Ureter (tissue), 1 donor: ENCODE results near the gene FKBP3. TPM values are rescaled to one million over a fixed set of nuclear protein-coding genes. Genes with fewer than 3 reads are reported as not detected.
A peak's percentile ranks its signal among the peaks of the same experiment; 100 is the strongest.
"Not testable (repeated sequence)": the region's sequence is repeated elsewhere in the genome, so short reads cannot be mapped to it uniquely, and the experiment has no call there.

ENCODE experiments used
- DNase-seq: peaks from one replicate; pipeline ENCODE4 v3.0.0-alpha.2; 2020; ENCODE audit warnings: low spot score
- total RNA-seq: library from RNA; stranded (reverse); gene quantifications from one replicate; pipeline ENCODE4 v1.2.4, GENCODE V29; 2023
- donor health status: DM: yes; HTN: yes; CAD: no.

The FKBP3 gene
- 46.7 TPM for total RNA-seq

DNA sequence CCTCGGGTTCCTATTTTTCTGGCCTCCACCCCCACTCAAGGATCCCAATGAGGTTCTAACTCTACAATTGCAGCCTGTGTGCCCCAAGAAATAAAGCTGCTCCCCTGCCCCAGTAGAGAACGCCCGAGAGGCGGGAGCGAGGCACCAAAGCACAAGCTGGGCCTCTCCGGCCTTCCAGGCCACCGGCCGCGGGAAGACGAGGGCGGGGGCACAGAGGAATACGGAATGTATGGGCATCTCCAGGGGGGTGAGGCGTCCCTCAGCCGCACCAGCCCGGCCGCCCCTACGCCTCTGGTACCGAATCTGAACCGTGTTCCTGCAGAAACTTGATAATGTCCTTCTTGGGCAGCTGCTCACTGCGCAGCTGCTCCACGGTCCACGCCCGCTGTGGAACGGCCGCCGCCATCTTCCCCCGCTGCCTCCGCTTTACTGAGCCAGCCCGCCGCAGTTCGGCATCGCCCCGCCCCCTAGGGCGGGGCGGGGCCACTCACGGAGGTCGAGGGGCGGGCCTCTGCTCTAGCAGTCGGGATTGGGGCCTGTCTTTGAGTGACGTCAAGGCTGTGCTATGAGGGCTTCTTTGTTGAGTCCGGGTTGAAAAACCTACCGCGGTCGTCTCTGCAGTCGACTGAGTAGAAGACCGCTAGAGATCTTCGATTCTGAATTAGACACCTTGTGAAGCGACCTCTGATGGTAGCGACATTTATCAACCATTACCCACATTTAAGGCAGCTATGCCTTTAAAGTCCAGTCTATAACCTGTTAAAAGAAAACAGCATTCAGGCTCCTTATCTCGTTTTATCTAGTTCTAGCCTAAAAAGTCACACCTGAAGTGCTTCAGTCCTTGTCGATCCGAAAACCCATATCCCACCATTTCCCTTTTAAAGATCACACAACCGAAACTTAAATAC, at the start of gene FKBP3:
Gene FKBP3, minus strand, starts transcription at position 431 of the 908 bp plus-strand sequence. Its CDS starts 25 bp downstream, at position 406.
- DNase-seq = peak; percentile 97

DNA sequence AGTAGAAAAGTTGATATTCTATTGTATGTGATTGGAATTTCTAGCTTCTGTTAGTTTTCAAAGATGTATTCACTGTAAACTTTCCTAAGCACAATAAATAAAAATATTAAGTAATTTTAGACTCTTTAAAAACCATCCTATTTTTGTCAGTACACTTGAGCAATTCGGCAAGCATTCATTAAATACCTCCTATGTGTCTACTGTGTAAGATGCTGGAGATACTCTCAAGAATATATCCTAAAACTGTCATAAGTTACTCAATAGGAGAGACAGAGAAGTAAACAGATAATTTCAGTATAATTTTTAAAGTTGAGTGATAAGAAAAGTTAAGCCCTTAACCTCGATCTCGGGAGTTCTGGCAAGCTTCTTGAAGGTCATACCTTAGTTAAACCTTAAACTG, 47.5 kb upstream of the FKBP3 start:
- no peak for DNase-seq

GRCh38 chr14:45181329-45181728, 47.0 kb upstream of the FKBP3 start:
- no peak for DNase-seq

GRCh38 chr14:45177076-45177475, 42.8 kb upstream of the FKBP3 start:
- no peak for DNase-seq

- DNase-seq = no peak
Measured at GRCh38 chr14:45169906-45170305, 35.6 kb upstream of the FKBP3 start.

DNA sequence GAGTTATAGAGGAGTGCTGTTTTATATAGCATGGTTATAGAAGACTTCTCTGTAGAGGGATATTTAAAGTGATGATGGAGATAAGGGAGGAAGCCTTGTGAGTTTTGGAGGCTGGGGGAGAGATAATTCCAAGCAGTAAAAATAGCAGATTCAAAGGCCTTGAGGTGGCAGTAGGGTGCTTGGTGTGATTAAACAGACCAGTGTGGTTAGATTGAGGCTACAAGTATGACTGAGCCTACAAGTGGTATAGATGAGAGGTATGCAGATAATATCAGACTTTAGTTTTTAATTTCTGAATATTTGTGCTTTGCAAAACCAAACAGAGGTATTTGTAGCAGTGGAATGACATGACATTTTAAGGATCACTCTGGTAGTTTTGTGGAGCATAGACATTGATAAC, 21.8 kb upstream of the FKBP3 start:
- DNase-seq = no peak

DNA sequence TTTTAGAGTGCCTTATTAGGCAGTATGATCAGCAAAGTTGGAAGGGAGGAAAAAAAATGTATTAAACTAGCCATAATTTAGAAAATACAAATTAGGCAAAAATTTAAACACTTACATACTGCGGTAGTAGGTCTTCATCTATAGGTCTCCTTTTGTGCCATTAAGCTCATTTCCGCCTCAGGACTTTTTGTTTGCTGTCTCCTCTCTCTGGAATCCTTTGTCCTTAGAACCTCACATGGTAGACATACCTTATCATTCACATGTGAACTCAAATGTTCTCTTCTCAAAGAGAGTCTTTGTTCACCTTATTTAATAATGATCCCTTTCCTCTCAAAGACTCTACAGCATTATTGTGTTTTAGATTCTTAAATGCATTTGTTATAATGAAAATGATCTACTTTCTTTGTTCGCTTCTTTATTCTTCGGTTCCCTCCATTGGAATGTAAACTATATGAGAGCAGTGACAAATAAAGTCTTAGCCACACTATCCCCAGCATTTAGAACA, 16.2 kb upstream of the FKBP3 start:
- DNase-seq = no peak

DNA sequence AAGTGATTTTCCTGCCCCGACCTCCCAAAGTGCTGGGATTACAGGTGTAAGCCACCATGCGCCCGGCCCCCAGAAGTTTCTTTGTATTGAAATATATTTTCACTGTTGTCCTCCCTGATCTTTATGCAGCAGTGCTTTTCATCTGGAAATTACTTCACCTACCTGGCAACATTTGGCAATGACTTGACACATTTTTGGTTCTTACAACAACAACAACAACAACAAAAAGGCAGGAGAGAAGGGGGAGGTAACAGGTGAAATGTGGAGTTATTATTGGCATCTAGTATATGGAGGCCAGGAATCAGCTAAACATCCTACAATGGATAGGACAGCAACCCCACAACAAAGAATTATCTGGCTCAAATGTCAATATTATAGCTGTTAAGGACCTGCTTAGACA, 15.3 kb upstream of the FKBP3 start:
- no peak for DNase-seq

DNA sequence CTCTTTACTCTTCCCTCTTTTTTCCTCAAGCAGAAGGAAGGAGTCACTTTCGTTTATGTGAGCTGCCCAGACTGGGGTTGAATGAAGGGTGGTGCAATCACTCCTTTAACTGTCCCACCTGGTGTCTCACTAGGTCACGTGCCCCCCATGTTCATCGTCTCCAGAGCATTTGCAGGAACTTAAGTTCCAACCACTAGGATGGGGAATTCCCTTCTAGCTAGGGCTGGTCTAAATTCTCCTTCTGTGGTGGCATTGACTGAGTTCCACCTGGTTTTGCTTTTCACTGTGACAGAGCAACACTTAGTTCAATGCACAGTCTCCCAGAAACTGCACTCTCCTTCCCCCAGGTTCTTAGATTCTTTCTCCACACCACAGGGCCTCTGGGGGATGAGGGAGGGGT, 10.9 kb upstream of the FKBP3 start:
- DNase-seq = no peak

- DNase-seq = no peak
Measured at GRCh38 chr14:45144658-45145057, 10.4 kb upstream of the FKBP3 start.

GRCh38 chr14:45142083-45142482, 7.8 kb upstream of the FKBP3 start:
- DNase-seq = not testable (repeated sequence)

GRCh38 chr14:45140661-45141187, 6.4 kb upstream of the FKBP3 start:
- DNase-seq = no peak

- no peak for DNase-seq
Measured at GRCh38 chr14:45136399-45136798, 2.1 kb upstream of the FKBP3 start.

- DNase-seq = peak; percentile 96
Measured at GRCh38 chr14:45135659-45136395, 1.5 kb upstream of the FKBP3 start, which contains the start of gene FANCM. FANCM (plus strand) TSS chr14:45135930; CDS start chr14:45136032, 102 bp downstream.

DNA sequence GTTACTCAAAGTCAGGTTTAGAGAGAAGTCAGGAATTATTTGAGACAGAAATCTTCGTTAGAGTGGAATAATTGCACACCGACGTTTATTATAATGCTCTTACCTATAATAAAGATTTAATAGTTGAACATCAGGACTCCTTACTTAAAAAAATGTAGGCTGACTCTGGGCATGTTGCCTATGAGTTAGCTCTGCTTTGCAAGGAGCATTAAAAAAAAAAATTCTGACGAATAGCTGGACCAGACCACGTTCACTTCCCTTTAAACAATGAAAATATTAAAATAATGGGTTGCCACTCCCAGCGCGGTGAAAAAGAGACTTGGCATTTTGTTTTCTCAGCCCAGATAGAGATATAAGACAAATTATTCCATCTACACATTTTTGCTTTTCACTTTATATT, 875 bp upstream of the FKBP3 start:
- DNase-seq = no peak

DNA sequence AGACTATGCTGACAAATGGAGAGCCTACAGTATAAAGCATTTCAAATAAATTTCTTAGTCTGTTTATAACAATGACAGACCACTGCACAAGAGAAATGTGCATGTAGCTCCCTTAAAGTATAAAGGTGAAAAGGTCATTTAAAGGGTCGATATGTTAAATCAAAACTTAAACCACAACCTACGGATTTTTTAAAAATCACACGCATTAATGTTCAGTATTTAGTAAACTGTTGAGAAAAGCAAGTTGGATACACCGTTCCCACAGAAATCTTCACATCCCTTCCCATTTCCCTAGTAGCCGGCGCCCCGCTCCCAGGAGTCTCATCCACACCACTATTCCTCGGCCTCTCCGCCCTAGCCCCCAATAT, 614 bp downstream of the FKBP3 start:
- DNase-seq = no peak

DNA sequence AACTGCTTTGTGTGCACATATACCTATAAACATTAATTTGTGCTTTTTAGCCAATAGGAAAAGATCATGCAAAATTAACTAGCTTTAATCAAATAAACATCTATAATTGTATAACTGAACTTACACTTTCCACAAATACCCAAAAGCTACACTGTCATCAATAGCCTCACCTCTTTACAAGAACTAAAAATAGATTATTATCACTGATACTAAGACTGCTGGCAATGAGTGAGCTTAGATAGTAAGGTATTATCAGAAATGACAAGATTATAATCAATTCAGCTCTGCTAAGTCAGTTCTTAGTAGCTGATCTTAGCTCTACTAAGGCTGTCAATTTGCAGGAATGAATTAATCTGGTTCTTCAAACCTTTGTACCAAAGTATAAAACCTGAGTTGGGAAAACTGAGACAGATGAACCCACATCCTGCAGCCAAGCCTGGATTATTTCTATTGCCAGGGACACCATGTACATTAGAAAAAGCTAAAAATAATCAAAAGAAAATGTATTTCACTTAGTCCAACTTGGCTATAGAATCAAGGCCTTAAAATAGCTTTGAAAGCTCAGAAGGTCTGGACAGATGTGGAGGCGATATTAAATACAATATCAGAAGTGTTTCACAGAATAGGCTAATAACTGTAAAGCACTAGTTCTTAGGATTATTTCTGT, 5.2 kb downstream of the FKBP3 start:
- no peak for DNase-seq

DNA sequence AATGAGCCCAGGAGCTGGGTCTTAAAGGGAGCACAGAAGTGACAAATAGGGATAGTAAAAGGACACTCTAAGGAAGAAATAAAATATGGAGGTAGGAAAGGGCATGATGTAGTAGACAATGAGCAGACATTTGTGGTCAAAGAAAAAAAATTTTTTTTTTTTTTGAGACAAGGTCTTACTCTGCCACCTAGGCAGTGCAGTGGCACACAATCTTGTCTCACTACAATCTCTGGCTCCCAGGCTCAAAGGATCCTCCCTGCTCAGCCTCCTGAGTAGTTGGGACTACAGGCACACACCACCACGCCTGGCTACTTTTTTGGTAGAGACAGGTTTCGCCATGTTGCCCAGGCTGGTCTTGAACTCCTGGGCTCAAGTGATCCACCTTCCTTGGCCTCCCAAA, 8.5 kb downstream of the FKBP3 start:
- DNase-seq = no peak

GRCh38 chr14:45123271-45123670, 11.0 kb downstream of the FKBP3 start:
- no peak for DNase-seq

DNA sequence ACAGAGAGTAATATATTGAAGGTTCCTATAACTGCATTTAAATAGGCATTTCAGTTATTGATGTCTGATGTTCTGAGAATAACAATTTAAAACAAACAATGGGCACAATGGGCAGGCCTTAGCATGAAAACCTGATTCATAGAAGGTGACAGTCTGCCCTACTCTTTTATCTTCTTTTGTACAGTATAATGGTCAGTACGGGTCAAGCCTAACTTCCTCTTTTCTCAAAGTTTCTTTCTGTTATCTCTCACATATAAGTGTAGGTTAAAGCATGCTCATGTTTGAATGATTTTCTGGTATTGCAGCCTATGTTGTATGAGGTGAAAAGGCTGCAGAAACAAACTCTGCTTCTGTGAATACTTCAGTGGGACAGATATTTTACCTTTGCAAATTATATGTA, 14.2 kb downstream of the FKBP3 start:
- no peak for DNase-seq

GRCh38 chr14:45118594-45118993, 15.7 kb downstream of the FKBP3 start:
- no peak for DNase-seq

DNA sequence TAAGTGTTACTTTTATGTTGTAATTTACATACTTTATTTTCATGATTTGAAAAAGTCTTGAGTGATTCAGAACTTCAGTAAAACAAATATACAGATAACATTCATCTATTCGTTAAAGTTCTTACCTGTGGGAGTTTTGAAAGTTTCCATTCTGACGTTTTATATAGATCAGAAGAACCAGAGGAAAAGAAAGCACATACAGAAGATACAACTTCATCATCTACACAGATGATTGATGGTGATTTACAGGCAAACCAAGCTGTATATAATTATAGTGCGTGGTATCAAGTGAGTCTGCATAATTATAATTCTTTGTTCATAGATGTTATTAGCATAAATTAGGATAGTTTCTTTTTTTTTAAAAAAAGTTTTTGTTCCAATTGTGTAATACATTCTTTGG, 20.0 kb downstream of the FKBP3 start:
- DNase-seq = no peak
